ENCODE results near the gene ZNF554.

ZNF554 gene

DNA sequence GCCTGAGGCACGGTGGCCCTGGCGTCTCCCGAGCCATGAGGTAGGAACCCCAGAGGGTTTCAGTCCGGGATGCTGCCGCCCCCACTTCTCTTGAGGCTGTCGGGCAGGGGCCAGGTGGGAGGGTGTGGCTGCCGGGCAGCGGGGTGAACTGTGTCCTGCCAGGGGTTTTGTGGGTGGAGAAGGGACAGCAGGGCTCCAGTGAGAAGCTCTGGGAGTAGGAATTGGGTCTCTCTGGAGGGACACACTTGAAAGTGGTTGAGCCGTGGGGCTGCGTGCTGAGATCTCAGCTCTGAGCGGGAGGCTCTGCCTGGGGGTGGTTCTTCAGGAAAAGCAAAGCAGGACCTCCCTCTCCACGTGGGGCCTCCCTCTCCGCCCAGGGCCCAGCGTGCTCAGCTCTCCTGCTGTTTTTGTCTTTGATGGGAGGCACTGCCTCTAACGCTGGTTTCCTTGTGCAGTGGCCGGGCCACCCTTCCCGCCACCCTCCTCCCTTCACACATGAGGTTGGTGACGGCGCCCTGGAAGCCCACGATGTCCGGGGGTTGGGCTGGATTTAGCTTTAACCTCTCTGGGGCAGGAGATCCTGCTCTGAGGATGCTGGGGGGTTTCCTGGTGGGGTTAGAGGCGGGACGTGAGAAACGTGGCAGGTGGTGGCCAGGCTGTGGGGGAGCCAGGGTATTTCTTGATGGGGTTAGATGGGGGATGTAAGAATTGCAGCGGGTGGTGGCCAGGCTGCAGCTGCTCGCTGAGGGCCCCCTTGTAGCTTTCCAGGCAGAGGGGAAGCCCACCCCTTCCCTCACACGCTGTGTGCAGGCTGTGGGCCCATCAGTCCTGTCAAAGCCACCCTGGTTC is 15.3 kb upstream of the ZNF554 start:
- Histone ChIP-seq H3K9me3 (ENCODE audit: low read length) (no peaks in the 10 kb centered on the region), H3K36me3 (ENCODE audit: insufficient read depth, low read length) (peaks cover 19% of the 10 kb centered on the region), H3K27ac (ENCODE audit: low read depth, low read length) (no peak overlapping the region)

DNA sequence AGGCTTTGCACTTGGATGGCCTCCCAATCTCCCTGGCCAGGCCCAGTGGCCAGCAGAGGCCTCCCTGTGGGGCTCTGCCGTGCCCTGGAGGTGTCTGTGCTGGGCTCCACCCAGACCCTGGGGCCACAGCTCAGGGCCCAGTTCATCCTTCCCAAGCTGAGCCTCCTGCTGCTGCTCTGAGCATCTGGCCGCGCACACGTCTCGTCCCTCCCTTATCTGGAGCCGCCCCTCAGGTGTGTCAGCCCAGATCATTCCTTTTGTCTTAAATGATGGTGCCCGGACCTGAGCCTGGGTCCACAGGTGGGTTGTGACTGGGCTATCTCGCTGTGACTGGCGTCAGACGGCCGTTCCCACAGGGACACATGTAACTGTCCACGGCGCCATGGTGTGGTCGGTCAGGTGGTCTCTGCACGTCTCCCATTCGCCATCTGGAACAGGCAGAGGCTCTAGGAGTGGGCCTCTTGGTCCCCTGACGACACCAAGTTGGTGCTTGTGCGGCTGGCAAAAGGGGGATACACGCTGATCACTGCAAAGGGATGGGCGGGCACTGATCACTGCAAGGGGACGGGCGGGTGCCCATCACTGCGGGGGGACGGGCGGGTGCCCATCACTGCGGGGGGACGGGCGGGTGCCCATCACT is 14.3 kb upstream of the ZNF554 start:
- no peak overlapping the region for H3K4me3 ChIP-seq (ENCODE audit: low read depth in 1 of 2, low read length in 2 of 2)
- H3K36me3 ChIP-seq (ENCODE audit: insufficient read depth, low read length): peaks cover 19% of the 10 kb centered on the region
- no peaks in the 10 kb centered on the region for H3K9me3 ChIP-seq (ENCODE audit: low read length)
- no peak overlapping the region for H3K9ac ChIP-seq (ENCODE audit: low read length)
- no peak overlapping the region for H3K27ac ChIP-seq (ENCODE audit: low read depth, low read length)
- no peaks in the 10 kb centered on the region for H3K4me1 ChIP-seq (ENCODE audit: insufficient read depth, low read length)
- H3K27me3 ChIP-seq (ENCODE audit: control insufficient read depth in 1 of 2, insufficient read depth in 2 of 2, low read length in 2 of 2): no peaks in the 10 kb centered on the region

More for the DNA sequence above, 15.3 kb upstream of the ZNF554 start:
- Histone ChIP-seq H3K4me1 (ENCODE audit: insufficient read depth, low read length) (no peaks in the 10 kb centered on the region), H3K27me3 (ENCODE audit: control insufficient read depth in 1 of 2, insufficient read depth in 2 of 2, low read length in 2 of 2) (no peaks in the 10 kb centered on the region), H3K4me3 (ENCODE audit: low read depth in 1 of 2, low read length in 2 of 2) (no peak overlapping the region), H3K9ac (ENCODE audit: low read length) (no peak overlapping the region)

DNA sequence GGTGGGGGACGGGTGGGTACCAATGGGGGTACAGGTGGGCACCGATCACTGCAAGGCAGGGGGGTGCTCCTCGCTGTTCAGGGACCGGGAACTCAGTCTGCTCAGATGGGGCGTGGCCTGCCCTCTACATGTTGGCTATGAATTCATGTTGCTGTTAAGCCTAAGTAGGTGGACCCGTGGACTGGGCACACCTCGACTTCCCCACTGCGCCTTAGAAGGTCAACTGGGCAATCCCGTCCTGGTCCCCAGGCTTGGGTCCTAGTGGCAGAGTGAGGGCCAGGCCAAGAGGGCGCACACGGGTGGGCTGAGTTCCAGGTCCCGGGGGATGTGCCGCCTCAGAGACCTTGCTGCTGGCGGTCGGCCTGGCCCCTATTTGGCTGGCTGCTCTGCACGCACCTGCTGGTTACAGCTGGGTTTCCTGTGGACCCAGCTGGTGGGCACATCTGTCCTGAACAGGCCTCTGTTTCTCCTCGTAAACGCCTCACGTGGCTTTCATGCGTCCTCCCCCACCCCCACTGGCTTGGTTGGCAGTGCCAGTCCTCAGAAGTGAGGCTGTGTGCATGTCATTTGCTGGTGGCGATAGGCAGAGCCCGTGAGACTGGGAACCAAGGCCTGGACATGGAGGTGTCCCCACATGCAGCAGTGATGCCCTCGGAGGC is 13.5 kb upstream of the ZNF554 start:
- Histone ChIP-seq H3K27me3 (ENCODE audit: control insufficient read depth in 1 of 2, insufficient read depth in 2 of 2, low read length in 2 of 2) (no peaks in the 10 kb centered on the region), H3K27ac (ENCODE audit: low read depth, low read length) (no peak overlapping the region), H3K9me3 (ENCODE audit: low read length) (no peaks in the 10 kb centered on the region), H3K36me3 (ENCODE audit: insufficient read depth, low read length) (peaks cover 12% of the 10 kb centered on the region), H3K9ac (ENCODE audit: low read length) (no peak overlapping the region), H3K4me1 (ENCODE audit: insufficient read depth, low read length) (no peaks in the 10 kb centered on the region), H3K4me3 (ENCODE audit: low read depth in 1 of 2, low read length in 2 of 2) (no peak overlapping the region)

DNA sequence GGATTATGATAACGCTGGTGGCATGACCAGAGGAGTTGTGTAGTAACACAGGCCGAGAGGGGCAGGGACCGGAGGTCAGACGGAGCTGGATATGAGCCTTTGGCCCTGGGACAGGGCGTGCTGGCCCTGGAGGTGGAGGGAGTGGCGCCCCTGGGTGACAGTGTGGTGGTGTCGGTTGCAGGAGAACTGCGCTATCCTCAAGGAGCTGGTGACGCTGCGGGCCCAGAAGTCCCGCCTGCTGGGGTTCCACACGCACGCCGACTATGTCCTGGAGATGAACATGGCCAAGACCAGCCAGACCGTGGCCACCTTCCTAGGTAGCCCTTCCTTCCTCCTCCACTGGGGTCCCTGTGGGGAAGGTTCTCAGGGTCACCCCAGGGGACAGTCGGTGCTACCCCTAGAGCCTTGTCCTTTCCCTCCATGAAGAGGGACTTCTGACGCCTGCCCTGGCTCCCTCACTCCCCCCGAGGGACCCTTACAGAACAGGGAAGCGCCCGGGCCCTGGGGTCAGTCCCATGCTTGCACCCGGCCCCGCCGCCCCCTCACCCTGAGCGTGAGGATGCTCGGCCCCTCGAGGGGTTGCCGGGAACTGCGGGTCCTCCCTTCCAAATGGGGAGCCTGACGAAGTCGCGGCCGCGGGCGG is 12.8 kb upstream of the ZNF554 start:
- H3K27me3 ChIP-seq (ENCODE audit: control insufficient read depth in 1 of 2, insufficient read depth in 2 of 2, low read length in 2 of 2): no peaks in the 10 kb centered on the region
- peaks cover 11% of the 10 kb centered on the region for H3K36me3 ChIP-seq (ENCODE audit: insufficient read depth, low read length)
- no peak overlapping the region for H3K9ac ChIP-seq (ENCODE audit: low read length)
- no peaks in the 10 kb centered on the region for H3K4me1 ChIP-seq (ENCODE audit: insufficient read depth, low read length)
- H3K9me3 ChIP-seq (ENCODE audit: low read length): no peaks in the 10 kb centered on the region
- H3K4me3 ChIP-seq (ENCODE audit: low read depth in 1 of 2, low read length in 2 of 2): no peak overlapping the region
- H3K27ac ChIP-seq (ENCODE audit: low read depth, low read length): no peak overlapping the region

DNA sequence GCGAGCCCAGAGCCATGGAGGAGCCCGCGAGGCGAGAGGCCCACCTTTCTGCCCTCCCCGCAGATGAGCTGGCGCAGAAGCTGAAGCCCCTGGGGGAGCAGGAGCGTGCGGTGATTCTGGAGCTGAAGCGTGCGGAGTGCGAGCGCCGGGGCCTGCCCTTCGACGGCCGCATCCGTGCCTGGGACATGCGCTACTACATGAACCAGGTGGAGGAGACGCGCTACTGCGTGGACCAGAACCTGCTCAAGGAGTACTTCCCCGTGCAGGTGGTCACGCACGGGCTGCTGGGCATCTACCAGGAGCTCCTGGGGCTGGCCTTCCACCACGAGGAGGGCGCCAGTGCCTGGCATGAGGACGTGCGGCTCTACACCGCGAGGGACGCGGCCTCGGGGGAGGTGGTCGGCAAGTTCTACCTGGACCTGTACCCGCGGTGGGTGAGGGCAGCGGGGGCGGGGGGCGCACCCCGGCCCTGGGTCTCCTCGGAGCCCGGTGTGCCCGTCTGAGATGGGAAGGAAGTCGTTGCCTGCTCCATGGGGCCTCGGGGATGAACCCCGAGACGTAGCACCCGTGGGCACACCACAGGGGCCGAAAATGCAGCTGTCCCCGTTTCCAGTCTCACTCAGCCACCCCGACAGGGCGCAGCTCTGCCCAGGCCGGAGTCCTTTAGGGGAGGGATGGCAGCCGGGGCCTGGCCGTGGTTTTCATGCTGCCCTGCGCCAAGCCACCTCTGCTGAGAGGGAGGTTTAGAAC is 12.1 kb upstream of the ZNF554 start:
- peaks cover 11% of the 10 kb centered on the region for H3K36me3 ChIP-seq (ENCODE audit: insufficient read depth, low read length)

DNA sequence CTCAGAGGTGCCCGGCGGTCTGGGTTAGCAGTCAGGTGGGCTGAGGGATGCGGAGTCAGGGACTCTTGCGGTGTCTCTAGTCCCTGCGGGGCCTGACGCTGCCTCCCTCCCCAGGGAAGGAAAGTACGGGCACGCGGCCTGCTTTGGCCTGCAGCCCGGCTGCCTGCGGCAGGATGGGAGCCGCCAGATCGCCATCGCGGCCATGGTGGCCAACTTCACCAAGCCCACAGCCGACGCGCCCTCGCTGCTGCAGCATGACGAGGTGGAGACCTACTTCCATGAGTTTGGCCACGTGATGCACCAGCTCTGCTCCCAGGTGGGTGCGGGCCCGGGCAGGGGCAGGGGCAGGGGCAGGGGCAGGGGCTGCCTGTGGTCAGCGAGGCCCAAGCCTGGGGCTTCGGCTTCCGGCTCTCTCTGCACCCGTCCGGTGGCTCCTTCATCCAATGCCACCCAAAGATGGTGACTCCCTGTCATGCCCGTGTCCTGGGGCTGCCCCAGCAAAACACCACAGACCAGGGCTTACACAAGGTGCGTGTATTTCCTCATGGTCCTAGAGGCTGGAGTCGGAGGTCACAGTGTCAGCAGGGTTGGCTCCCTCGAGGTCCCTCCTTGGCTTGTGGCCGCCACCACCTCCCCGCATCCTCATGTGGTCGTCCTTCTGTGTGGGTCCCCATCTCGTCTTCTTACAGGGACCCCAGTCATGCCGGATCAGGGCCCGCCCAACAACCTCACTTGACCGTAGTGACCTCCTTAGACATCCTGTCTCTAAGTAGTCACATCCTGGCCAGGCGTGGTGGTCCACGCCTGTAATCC is 11.3 kb upstream of the ZNF554 start:
- Histone ChIP-seq H3K27ac (ENCODE audit: low read depth, low read length) (no peak overlapping the region), H3K4me3 (ENCODE audit: low read depth in 1 of 2, low read length in 2 of 2) (no peak overlapping the region), H3K36me3 (ENCODE audit: insufficient read depth, low read length) (peaks cover 11% of the 10 kb centered on the region), H3K9ac (ENCODE audit: low read length) (no peak overlapping the region), H3K4me1 (ENCODE audit: insufficient read depth, low read length) (no peaks in the 10 kb centered on the region), H3K27me3 (ENCODE audit: control insufficient read depth in 1 of 2, insufficient read depth in 2 of 2, low read length in 2 of 2) (no peaks in the 10 kb centered on the region), H3K9me3 (ENCODE audit: low read length) (no peaks in the 10 kb centered on the region)

More for the DNA sequence above, 12.1 kb upstream of the ZNF554 start:
- no peaks in the 10 kb centered on the region for H3K27me3 ChIP-seq (ENCODE audit: control insufficient read depth in 1 of 2, insufficient read depth in 2 of 2, low read length in 2 of 2)
- no peak overlapping the region for H3K4me3 ChIP-seq (ENCODE audit: low read depth in 1 of 2, low read length in 2 of 2)
- H3K9me3 ChIP-seq (ENCODE audit: low read length): no peaks in the 10 kb centered on the region
- no peak overlapping the region for H3K27ac ChIP-seq (ENCODE audit: low read depth, low read length)
- H3K9ac ChIP-seq (ENCODE audit: low read length): no peak overlapping the region
- no peaks in the 10 kb centered on the region for H3K4me1 ChIP-seq (ENCODE audit: insufficient read depth, low read length)

DNA sequence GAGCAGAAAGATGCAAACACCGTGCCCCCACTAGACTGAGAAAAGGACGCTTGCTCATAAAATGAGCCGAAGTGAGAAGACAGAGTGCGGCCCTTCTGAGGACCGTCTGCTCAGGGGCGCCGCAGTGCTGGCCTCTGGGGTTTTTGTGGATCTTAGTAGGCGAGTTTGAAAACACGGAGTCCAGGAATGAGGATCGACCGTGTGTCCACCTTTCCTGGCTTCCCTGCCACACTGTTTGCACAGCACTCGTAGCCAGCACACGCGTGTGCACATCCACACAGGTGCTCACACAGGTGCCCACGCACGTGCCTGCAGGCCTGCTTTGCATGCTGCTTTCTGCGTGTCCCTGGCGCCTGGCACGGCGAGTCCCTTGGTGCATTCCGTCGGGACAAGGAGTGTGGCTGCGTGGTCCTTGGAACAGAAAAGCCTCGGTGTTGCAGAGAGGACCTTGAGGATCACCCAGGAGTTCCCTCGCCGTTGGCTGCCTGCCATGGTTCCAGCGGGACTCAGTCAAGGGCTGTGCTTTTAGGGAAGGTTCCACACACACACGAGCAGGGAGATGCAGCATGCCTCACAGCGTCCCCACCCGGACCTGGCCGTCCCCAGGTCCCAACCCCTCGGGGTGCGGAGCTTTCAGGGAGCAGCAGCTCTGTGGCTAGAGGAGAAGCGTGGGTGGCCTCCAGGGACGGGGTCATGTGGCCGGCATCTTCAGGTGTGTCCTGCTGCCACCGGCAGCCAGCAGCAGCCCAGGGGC is 10.1 kb upstream of the ZNF554 start:
- Histone ChIP-seq H3K4me1 (ENCODE audit: insufficient read depth, low read length) (no peaks in the 10 kb centered on the region), H3K27me3 (ENCODE audit: control insufficient read depth in 1 of 2, insufficient read depth in 2 of 2, low read length in 2 of 2) (no peaks in the 10 kb centered on the region), H3K9ac (ENCODE audit: low read length) (no peak overlapping the region), H3K27ac (ENCODE audit: low read depth, low read length) (no peak overlapping the region), H3K4me3 (ENCODE audit: low read depth in 1 of 2, low read length in 2 of 2) (no peak overlapping the region), H3K9me3 (ENCODE audit: low read length) (no peaks in the 10 kb centered on the region), H3K36me3 (ENCODE audit: insufficient read depth, low read length) (peaks cover 11% of the 10 kb centered on the region)

DNA sequence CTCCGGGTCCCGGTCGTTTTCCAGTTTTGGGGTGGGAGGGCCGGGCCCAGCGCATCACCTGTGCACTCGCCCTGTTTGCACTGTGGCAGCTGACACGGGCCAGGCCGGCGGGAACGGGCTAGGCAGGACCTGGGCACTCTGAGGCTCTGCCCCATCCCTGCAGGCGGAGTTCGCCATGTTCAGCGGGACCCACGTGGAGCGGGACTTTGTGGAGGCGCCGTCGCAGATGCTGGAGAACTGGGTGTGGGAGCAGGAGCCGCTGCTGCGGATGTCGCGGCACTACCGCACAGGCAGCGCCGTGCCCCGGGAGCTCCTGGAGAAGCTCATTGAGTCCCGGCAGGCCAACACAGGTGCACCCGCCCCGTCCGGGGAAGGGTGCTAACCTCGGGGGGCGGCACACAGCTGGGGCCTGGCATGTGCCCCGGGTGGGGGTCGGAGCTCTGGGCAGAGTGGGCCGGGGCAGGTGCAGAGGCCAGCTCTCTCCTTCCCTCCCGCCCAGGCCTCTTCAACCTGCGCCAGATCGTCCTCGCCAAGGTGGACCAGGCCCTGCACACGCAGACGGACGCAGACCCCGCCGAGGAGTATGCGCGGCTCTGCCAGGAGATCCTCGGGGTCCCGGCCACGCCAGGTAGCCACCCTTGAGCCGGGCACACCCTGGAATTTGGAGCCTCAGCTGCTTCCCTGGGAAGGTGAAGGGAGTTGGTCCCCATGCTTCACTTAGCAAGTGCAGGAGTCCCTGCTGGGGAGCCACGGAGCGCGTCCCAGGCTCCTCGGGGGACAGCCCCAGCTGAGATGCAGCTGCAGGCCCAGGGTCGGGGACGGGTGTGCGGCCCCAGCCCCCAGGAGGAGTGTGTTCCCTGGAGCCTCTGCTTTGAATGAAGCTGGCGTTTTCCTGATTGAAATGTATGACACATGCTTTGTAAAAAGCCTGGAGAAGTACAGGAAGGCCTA is 9.3 kb upstream of the ZNF554 start:
- H3K9ac ChIP-seq (ENCODE audit: low read length): no peak overlapping the region
- H3K9me3 ChIP-seq (ENCODE audit: low read length): no peaks in the 10 kb centered on the region
- H3K36me3 ChIP-seq (ENCODE audit: insufficient read depth, low read length): peaks cover 9% of the 10 kb centered on the region
- H3K27ac ChIP-seq (ENCODE audit: low read depth, low read length): no peak overlapping the region
- H3K27me3 ChIP-seq (ENCODE audit: control insufficient read depth in 1 of 2, insufficient read depth in 2 of 2, low read length in 2 of 2): no peaks in the 10 kb centered on the region
- no peak overlapping the region for H3K4me3 ChIP-seq (ENCODE audit: low read depth in 1 of 2, low read length in 2 of 2)
- no peaks in the 10 kb centered on the region for H3K4me1 ChIP-seq (ENCODE audit: insufficient read depth, low read length)

DNA sequence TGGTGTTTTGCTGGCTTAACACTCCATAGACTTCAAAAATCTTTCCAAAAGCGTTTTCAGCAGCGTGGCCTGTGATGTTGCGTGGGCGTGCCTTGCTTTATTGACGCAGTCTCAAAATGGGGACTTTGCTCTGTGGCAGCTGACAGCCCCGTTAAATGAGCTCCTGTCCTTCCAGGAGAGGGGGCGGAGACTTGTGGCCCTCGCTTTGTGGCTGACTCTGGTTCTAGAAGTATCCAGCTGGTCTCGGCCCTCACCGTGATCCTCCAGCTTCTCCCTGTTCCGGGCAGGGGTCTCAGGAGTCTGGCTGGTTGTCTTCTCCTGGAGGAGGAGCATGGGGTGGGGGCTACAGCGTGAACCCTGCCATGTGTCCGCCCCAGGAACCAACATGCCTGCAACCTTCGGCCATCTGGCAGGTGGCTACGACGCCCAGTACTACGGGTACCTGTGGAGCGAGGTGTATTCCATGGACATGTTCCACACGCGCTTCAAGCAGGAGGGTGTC is 8.4 kb upstream of the ZNF554 start:
- Histone ChIP-seq H3K9ac (ENCODE audit: low read length) (no peak overlapping the region), H3K27ac (ENCODE audit: low read depth, low read length) (no peak overlapping the region), H3K9me3 (ENCODE audit: low read length) (no peaks in the 10 kb centered on the region), H3K4me3 (ENCODE audit: low read depth in 1 of 2, low read length in 2 of 2) (no peak overlapping the region), H3K27me3 (ENCODE audit: control insufficient read depth in 1 of 2, insufficient read depth in 2 of 2, low read length in 2 of 2) (no peaks in the 10 kb centered on the region), H3K36me3 (ENCODE audit: insufficient read depth, low read length) (peaks cover 5% of the 10 kb centered on the region), H3K4me1 (ENCODE audit: insufficient read depth, low read length) (no peaks in the 10 kb centered on the region)
